ENCODE results near the gene PSEN1. TPM values are rescaled to one million over a fixed set of nuclear protein-coding genes. Genes with fewer than 3 reads are reported as not detected.

Gene PSEN1
- polyA plus RNA-seq, 1 donor (not counting 4 experiments of a cell fraction or from before 2014, with no cell fraction given): 32.6 TPM

DNA sequence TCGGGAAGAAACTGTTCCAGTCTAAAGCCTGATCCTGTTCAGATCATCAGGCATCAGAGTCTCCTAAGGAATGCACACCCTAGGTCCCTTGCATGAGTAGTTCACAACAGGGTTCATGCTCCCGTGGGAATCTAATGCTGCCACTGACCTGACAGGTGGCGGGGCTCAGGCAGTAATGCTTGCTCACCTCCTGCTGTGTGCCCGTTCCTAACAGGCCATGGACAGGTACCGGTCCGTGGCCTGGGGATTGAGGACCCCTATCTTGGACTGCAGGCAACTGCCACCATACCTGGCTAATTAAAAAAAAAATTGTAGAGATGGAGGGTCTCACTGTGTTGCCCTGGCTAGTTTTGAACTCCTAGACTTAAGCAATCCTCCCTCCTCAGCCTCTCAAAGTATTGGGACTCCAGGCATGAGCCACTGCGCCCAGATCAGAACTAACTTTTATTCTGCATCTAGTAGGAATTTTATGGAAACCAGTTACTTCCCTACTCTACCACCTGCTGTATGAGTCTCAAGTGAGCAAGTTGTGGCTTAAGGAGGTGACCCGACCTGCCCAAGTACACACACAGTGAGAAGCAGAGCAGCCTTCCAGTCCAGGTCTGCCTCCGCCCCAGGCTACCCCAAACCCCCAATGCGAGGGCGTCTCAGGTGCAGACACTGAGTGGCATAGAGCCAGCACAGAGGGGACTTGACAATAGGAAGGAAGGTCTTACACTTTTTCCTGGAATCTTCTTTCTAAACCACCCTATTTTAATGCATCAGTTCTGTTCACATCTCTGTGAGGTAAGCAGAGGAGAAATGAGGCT lies 98.5 kb downstream of the PSEN1 start:
- no peak overlapping the region for H3K27ac ChIP-seq (ENCODE audit: control insufficient read depth, insufficient read depth, low read length)
- H3K9me3 ChIP-seq (ENCODE audit: control insufficient read depth, low read depth, low read length): no peaks in the 10 kb centered on the region
- H3K4me1 ChIP-seq (ENCODE audit: control insufficient read depth, extremely low read depth, insufficient read depth, low read length): peaks cover 18% of the 10 kb centered on the region
- no peaks in the 10 kb centered on the region for H3K9me1 ChIP-seq (ENCODE audit: control insufficient read depth, extremely low read depth, insufficient read depth, low read length)
- H3K36me3 ChIP-seq (ENCODE audit: control insufficient read depth in 2 of 2, extremely low read depth in 1 of 2, insufficient read depth in 2 of 2, low read length in 2 of 2): no peaks in the 10 kb centered on the region
- no peak overlapping the region for H2AFZ ChIP-seq (ENCODE audit: control insufficient read depth, low read length)
- TF ChIP-seq EZH2 (IDR thresholded peaks at IDR 0.05; ENCODE audit: low read length): peak; percentile 3
- TF ChIP-seq CTCF (optimal IDR thresholded peaks at IDR 0.05 in 1 of 3, IDR thresholded peaks at IDR 0.05 in 1 of 3, conservative IDR thresholded peaks at IDR 0.05 in 1 of 3; ENCODE audit: extremely low read depth in 1 of 3, insufficient read depth in 2 of 3, low read length in 3 of 3): no peak
- H3K79me2 ChIP-seq (ENCODE audit: control insufficient read depth, insufficient read depth, low read length): no peaks in the 10 kb centered on the region
- DNase-seq (ENCODE audit: low read depth, low spot score) (no peak), FAIRE-seq (no peak)
- H3K27me3 ChIP-seq (ENCODE audit: control insufficient read depth, extremely low read depth, insufficient read depth, low read length): peaks cover 77% of the 10 kb centered on the region
- no peak overlapping the region for H3K4me2 ChIP-seq (ENCODE audit: control insufficient read depth, extremely low read depth, insufficient read depth, low read depth, low read length)
- peaks cover 3% of the 10 kb centered on the region for H4K20me1 ChIP-seq (ENCODE audit: control insufficient read depth, extremely low read depth, insufficient read depth, low read length)
- dilution Hi-C loops (cut with MboI; ENCODE audit: extremely low pct_ligation_motif_present, low sequenced_read_pairs): no loop called here
- H3K4me3 ChIP-seq (ENCODE audit: control insufficient read depth in 2 of 3, extremely low read depth in 1 of 3, insufficient read depth in 2 of 3, low read depth in 1 of 3, low read length in 3 of 3): no peak overlapping the region
- H3K9ac ChIP-seq (ENCODE audit: control insufficient read depth, extremely low read depth, insufficient read depth, low read length): no peak overlapping the region

DNA sequence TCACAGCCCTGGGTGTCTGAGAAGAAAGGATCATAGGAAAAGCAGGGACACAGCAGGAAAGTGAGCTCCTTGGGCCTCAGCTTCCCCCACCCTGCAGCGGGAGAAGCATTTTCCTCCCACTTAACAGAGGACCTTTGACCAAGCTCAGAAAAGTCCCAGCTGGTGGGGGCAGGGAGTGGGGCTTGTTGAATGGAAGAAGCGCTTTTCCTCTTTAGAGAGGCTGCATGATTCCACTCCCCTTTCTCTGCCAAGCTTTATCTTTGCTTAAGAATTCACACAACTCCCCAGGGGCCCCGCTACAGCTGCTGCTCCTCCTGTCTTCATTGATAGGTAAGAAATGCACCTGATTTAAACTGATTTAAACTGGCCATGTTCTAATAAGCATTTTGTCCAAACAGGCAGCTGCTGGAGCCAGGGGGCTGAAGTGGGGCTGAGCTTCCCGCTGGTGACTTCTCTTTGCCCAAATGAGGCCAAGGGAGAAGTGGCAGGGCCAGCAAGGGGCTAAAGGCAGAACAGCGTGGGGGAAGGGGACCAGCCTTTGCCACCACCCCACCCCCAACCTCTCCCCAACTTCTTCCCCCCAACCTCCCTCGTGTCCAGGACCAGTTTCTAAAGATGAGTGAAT lies 99.3 kb downstream of the PSEN1 start:
- no peak for DNase-seq (ENCODE audit: low read depth, low spot score)
- H3K4me3 ChIP-seq (ENCODE audit: control insufficient read depth in 2 of 3, extremely low read depth in 1 of 3, insufficient read depth in 2 of 3, low read depth in 1 of 3, low read length in 3 of 3): no peak overlapping the region
- no peak for FAIRE-seq
- no peaks in the 10 kb centered on the region for H3K9me1 ChIP-seq (ENCODE audit: control insufficient read depth, extremely low read depth, insufficient read depth, low read length)
- TF ChIP-seq EZH2 (IDR thresholded peaks at IDR 0.05; ENCODE audit: low read length): no peak
- TF ChIP-seq CTCF (optimal IDR thresholded peaks at IDR 0.05 in 1 of 3, IDR thresholded peaks at IDR 0.05 in 1 of 3, conservative IDR thresholded peaks at IDR 0.05 in 1 of 3; ENCODE audit: extremely low read depth in 1 of 3, insufficient read depth in 2 of 3, low read length in 3 of 3): no peak
- dilution Hi-C loops (cut with MboI; ENCODE audit: extremely low pct_ligation_motif_present, low sequenced_read_pairs): no loop called here
- peaks cover 22% of the 10 kb centered on the region for H3K4me1 ChIP-seq (ENCODE audit: control insufficient read depth, extremely low read depth, insufficient read depth, low read length)
- no peak overlapping the region for H3K27ac ChIP-seq (ENCODE audit: control insufficient read depth, insufficient read depth, low read length)
- H3K27me3 ChIP-seq (ENCODE audit: control insufficient read depth, extremely low read depth, insufficient read depth, low read length): peaks cover 85% of the 10 kb centered on the region
- H4K20me1 ChIP-seq (ENCODE audit: control insufficient read depth, extremely low read depth, insufficient read depth, low read length): peaks cover 3% of the 10 kb centered on the region
- H3K9me3 ChIP-seq (ENCODE audit: control insufficient read depth, low read depth, low read length): no peaks in the 10 kb centered on the region
- H3K79me2 ChIP-seq (ENCODE audit: control insufficient read depth, insufficient read depth, low read length): no peaks in the 10 kb centered on the region
- H3K36me3 ChIP-seq (ENCODE audit: control insufficient read depth in 2 of 2, extremely low read depth in 1 of 2, insufficient read depth in 2 of 2, low read length in 2 of 2): no peaks in the 10 kb centered on the region
- no peak overlapping the region for H3K4me2 ChIP-seq (ENCODE audit: control insufficient read depth, extremely low read depth, insufficient read depth, low read depth, low read length)
- no peak overlapping the region for H3K9ac ChIP-seq (ENCODE audit: control insufficient read depth, extremely low read depth, insufficient read depth, low read length)
- no peak overlapping the region for H2AFZ ChIP-seq (ENCODE audit: control insufficient read depth, low read length)
